Measurements from ENCODE around the gene SMTNL1.
A peak's percentile ranks its signal among the peaks of the same experiment; 100 is the strongest.

SMTNL1 gene

GRCh38 chr11:57562596-57562995 lies 25.2 kb downstream of the SMTNL1 start:
- H3K36me3 ChIP-seq (ENCODE audit: control insufficient read depth, insufficient read depth, low read length): no peaks in the 10 kb centered on the region
- H3K4me1 ChIP-seq (ENCODE audit: control insufficient read depth, low read depth, low read length): no peaks in the 10 kb centered on the region
- peak overlapping the region; percentile 25 for H3K9ac ChIP-seq (ENCODE audit: low read length)
- peak; percentile 75 for DNase-seq
- no peak overlapping the region for H3K4ac ChIP-seq (ENCODE audit: low read depth, low read length)
- no peaks in the 10 kb centered on the region for H3K27me3 ChIP-seq (ENCODE audit: insufficient read depth, low read length, poor library complexity)
- H3K56ac ChIP-seq (ENCODE audit: low read length): peak overlapping the region; percentile 50
- H3K79me2 ChIP-seq (ENCODE audit: control insufficient read depth, insufficient read depth, low read length): no peaks in the 10 kb centered on the region
- no peak overlapping the region for H2BK120ac ChIP-seq (ENCODE audit: low read depth, low read length)
- no peak overlapping the region for H3K4me2 ChIP-seq (ENCODE audit: low read length)
- H2BK5ac ChIP-seq (ENCODE audit: low read length): no peak overlapping the region
- H3K18ac ChIP-seq (ENCODE audit: low read length): no peak overlapping the region
- H3K79me1 ChIP-seq (ENCODE audit: low read length): no peaks in the 10 kb centered on the region
- H3K23ac ChIP-seq (ENCODE audit: low read length): no peak overlapping the region
- no peak overlapping the region for H2BK15ac ChIP-seq (replicated peaks; ENCODE audit: low read depth)
- no CpG with 5 or more reads among the region's 4 CpGs for WGBS (ENCODE audit: extremely low coverage, insufficient coverage, low lambda C conversion rate)
- H2AK5ac ChIP-seq (ENCODE audit: low read length): no peak overlapping the region
- no peak overlapping the region for H4K8ac ChIP-seq (ENCODE audit: low read depth, low read length)
- H4K5ac ChIP-seq (ENCODE audit: low read length): no peak overlapping the region
- H3K27ac ChIP-seq (ENCODE audit: low read depth, low read length): no peak overlapping the region
- no peak overlapping the region for H3K4me3 ChIP-seq (ENCODE audit: low read length)

- Histone ChIP-seq H2BK15ac (replicated peaks; ENCODE audit: low read depth) (no peak overlapping the region), H4K8ac (ENCODE audit: low read depth, low read length) (no peak overlapping the region), H2BK5ac (ENCODE audit: low read length) (no peak overlapping the region), H3K4me3 (ENCODE audit: low read length) (no peak overlapping the region), H3K4ac (ENCODE audit: low read depth, low read length) (no peak overlapping the region), H3K56ac (ENCODE audit: low read length) (no peak overlapping the region), H4K5ac (ENCODE audit: low read length) (no peak overlapping the region), H3K23ac (ENCODE audit: low read length) (no peak overlapping the region), H3K79me2 (ENCODE audit: control insufficient read depth, insufficient read depth, low read length) (no peaks in the 10 kb centered on the region), H2AK5ac (ENCODE audit: low read length) (no peak overlapping the region), H3K9ac (ENCODE audit: low read length) (no peak overlapping the region), H3K18ac (ENCODE audit: low read length) (no peak overlapping the region), H3K79me1 (ENCODE audit: low read length) (no peaks in the 10 kb centered on the region), H3K36me3 (ENCODE audit: control insufficient read depth, insufficient read depth, low read length) (no peaks in the 10 kb centered on the region), H3K4me1 (ENCODE audit: control insufficient read depth, low read depth, low read length) (no peaks in the 10 kb centered on the region), H3K27ac (ENCODE audit: low read depth, low read length) (no peak overlapping the region), H2BK120ac (ENCODE audit: low read depth, low read length) (no peak overlapping the region), H3K27me3 (ENCODE audit: insufficient read depth, low read length, poor library complexity) (no peaks in the 10 kb centered on the region), H3K4me2 (ENCODE audit: low read length) (no peak overlapping the region)
- WGBS (ENCODE audit: extremely low coverage, insufficient coverage, low lambda C conversion rate): no CpG with 5 or more reads among the region's 4 CpGs
- DNase-seq: no peak
Measured at GRCh38 chr11:57566005-57566904, 28.9 kb downstream of the SMTNL1 start.

- no peak for DNase-seq
- H3K18ac ChIP-seq (ENCODE audit: low read length): no peak overlapping the region
Measured at GRCh38 chr11:57566905-57567514, 29.6 kb downstream of the SMTNL1 start.

GRCh38 chr11:57567515-57568329 lies 30.3 kb downstream of the SMTNL1 start, which contains the start of gene UBE2L6:
Gene UBE2L6, minus strand, starts transcription at chr11:57567672. Its CDS starts 61 bp downstream, at chr11:57567611.
- WGBS (ENCODE audit: extremely low coverage, insufficient coverage, low lambda C conversion rate): no CpG with 5 or more reads among the region's 92 CpGs
- no peak for DNase-seq

More at GRCh38 chr11:57566905-57567514, 29.6 kb downstream of the SMTNL1 start:
- H2AK5ac ChIP-seq (ENCODE audit: low read length): no peak overlapping the region
- no peaks in the 10 kb centered on the region for H3K4me1 ChIP-seq (ENCODE audit: control insufficient read depth, low read depth, low read length)
- no peak overlapping the region for H3K23ac ChIP-seq (ENCODE audit: low read length)
- no CpG with 5 or more reads among the region's 15 CpGs for WGBS (ENCODE audit: extremely low coverage, insufficient coverage, low lambda C conversion rate)
- H3K9ac ChIP-seq (ENCODE audit: low read length): peak overlapping the region; percentile 54
- H4K5ac ChIP-seq (ENCODE audit: low read length): no peak overlapping the region
- peak overlapping the region; percentile 84 for H3K56ac ChIP-seq (ENCODE audit: low read length)
- peak overlapping the region; percentile 36 for H3K4me3 ChIP-seq (ENCODE audit: low read length)
- H3K27ac ChIP-seq (ENCODE audit: low read depth, low read length): no peak overlapping the region
- H3K4me2 ChIP-seq (ENCODE audit: low read length): peak overlapping the region; percentile 41
- no peak overlapping the region for H2BK5ac ChIP-seq (ENCODE audit: low read length)
- no peak overlapping the region for H4K8ac ChIP-seq (ENCODE audit: low read depth, low read length)
- H3K27me3 ChIP-seq (ENCODE audit: insufficient read depth, low read length, poor library complexity): no peaks in the 10 kb centered on the region
- no peaks in the 10 kb centered on the region for H3K79me1 ChIP-seq (ENCODE audit: low read length)
- H3K36me3 ChIP-seq (ENCODE audit: control insufficient read depth, insufficient read depth, low read length): no peaks in the 10 kb centered on the region
- no peak overlapping the region for H3K4ac ChIP-seq (ENCODE audit: low read depth, low read length)
- no peaks in the 10 kb centered on the region for H3K79me2 ChIP-seq (ENCODE audit: control insufficient read depth, insufficient read depth, low read length)
- no peak overlapping the region for H2BK120ac ChIP-seq (ENCODE audit: low read depth, low read length)
- no peak overlapping the region for H2BK15ac ChIP-seq (replicated peaks; ENCODE audit: low read depth)

GRCh38 chr11:57568330-57568766 lies 31.0 kb downstream of the SMTNL1 start:
- H3K27ac ChIP-seq (ENCODE audit: low read depth, low read length): no peak overlapping the region
- peak; percentile 85 for DNase-seq

More at GRCh38 chr11:57567515-57568329, 30.3 kb downstream of the SMTNL1 start, which contains the start of gene UBE2L6:
- Histone ChIP-seq H3K79me1 (ENCODE audit: low read length) (no peaks in the 10 kb centered on the region), H2BK15ac (replicated peaks; ENCODE audit: low read depth) (no peak within 1 kb of the TSS), H3K18ac (ENCODE audit: low read length) (no peak within 1 kb of the TSS), H3K36me3 (ENCODE audit: control insufficient read depth, insufficient read depth, low read length) (no peaks in the 10 kb centered on the region), H4K8ac (ENCODE audit: low read depth, low read length) (no peak within 1 kb of the TSS), H3K27ac (ENCODE audit: low read depth, low read length) (no peak within 1 kb of the TSS), H2AK5ac (ENCODE audit: low read length) (no peak within 1 kb of the TSS), H3K27me3 (ENCODE audit: insufficient read depth, low read length, poor library complexity) (no peaks in the 10 kb centered on the region), H2BK120ac (ENCODE audit: low read depth, low read length) (no peak within 1 kb of the TSS), H3K4me1 (ENCODE audit: control insufficient read depth, low read depth, low read length) (no peaks in the 10 kb centered on the region), H4K5ac (ENCODE audit: low read length) (no peak within 1 kb of the TSS), H3K56ac (ENCODE audit: low read length) (peak within 1 kb of the TSS; percentile 96), H3K79me2 (ENCODE audit: control insufficient read depth, insufficient read depth, low read length) (no peaks in the 10 kb centered on the region), H3K9ac (ENCODE audit: low read length) (peak within 1 kb of the TSS; percentile 82), H2BK5ac (ENCODE audit: low read length) (no peak within 1 kb of the TSS), H3K4me3 (ENCODE audit: low read length) (peak within 1 kb of the TSS; percentile 65), H3K4me2 (ENCODE audit: low read length) (peak within 1 kb of the TSS; percentile 98), H3K23ac (ENCODE audit: low read length) (no peak within 1 kb of the TSS), H3K4ac (ENCODE audit: low read depth, low read length) (no peak within 1 kb of the TSS)

More at GRCh38 chr11:57568330-57568766, 31.0 kb downstream of the SMTNL1 start:
- no peak overlapping the region for H3K4me3 ChIP-seq (ENCODE audit: low read length)
- H3K4ac ChIP-seq (ENCODE audit: low read depth, low read length): no peak overlapping the region
- H3K79me1 ChIP-seq (ENCODE audit: low read length): no peaks in the 10 kb centered on the region
- H2BK120ac ChIP-seq (ENCODE audit: low read depth, low read length): no peak overlapping the region
- H3K27me3 ChIP-seq (ENCODE audit: insufficient read depth, low read length, poor library complexity): no peaks in the 10 kb centered on the region
- H4K5ac ChIP-seq (ENCODE audit: low read length): no peak overlapping the region
- H2BK15ac ChIP-seq (replicated peaks; ENCODE audit: low read depth): no peak overlapping the region
- peak overlapping the region; percentile 98 for H3K4me2 ChIP-seq (ENCODE audit: low read length)
- no peak overlapping the region for H3K18ac ChIP-seq (ENCODE audit: low read length)
- H2AK5ac ChIP-seq (ENCODE audit: low read length): no peak overlapping the region
- H3K79me2 ChIP-seq (ENCODE audit: control insufficient read depth, insufficient read depth, low read length): no peaks in the 10 kb centered on the region
- no peak overlapping the region for H3K23ac ChIP-seq (ENCODE audit: low read length)
- H3K56ac ChIP-seq (ENCODE audit: low read length): peak overlapping the region; percentile 96
- no peak overlapping the region for H2BK5ac ChIP-seq (ENCODE audit: low read length)
- H3K4me1 ChIP-seq (ENCODE audit: control insufficient read depth, low read depth, low read length): no peaks in the 10 kb centered on the region
- H3K36me3 ChIP-seq (ENCODE audit: control insufficient read depth, insufficient read depth, low read length): no peaks in the 10 kb centered on the region
- no CpG with 5 or more reads among the region's 6 CpGs for WGBS (ENCODE audit: extremely low coverage, insufficient coverage, low lambda C conversion rate)
- H3K9ac ChIP-seq (ENCODE audit: low read length): no peak overlapping the region
- no peak overlapping the region for H4K8ac ChIP-seq (ENCODE audit: low read depth, low read length)

Measured in mesendoderm (in vitro differentiated cells).